B cell (primary cell): ENCODE measurements around the gene CACNB4. TPM values are rescaled to one million over a fixed set of nuclear protein-coding genes. Genes with fewer than 3 reads are reported as not detected.

Experiments used
- ATAC-seq: fragments of 200-7000 bp; cut with Tn5 transposase; one replicate; pipeline ENCODE4 v1.10.0; 2021; ENCODE audit warnings: low read depth, mild to moderate bottlenecking, moderate number of reproducible peaks, moderate library complexity
- CTCF ChIA-PET: fragments of 350-600 bp; sonication (Branson Sonifier 250); formaldehyde crosslinking; loops from one replicate; lab custom pipeline; 2021; ENCODE audit warnings: antibody characterized with exemption, inconsistent platforms; lab: Charles Lee
- POLR2A ChIA-PET: fragments of 350-600 bp; sonication (Branson Sonifier 250); formaldehyde crosslinking; loops from one replicate; lab custom pipeline; 2021; ENCODE audit warnings: antibody characterized with exemption; lab: Charles Lee
- DNase-seq: peaks from one replicate; pipeline ENCODE4 v3.0.0; 2013
- H2AFZ ChIP-seq: 2 replicates; pipeline ENCODE4 v1.6.1; 2012; ENCODE audit warnings: mild to moderate bottlenecking, low read depth, low read length; ENCODE audit not compliant: insufficient read depth, poor library complexity, severe bottlenecking
- H3K27ac ChIP-seq, 2 donors: 1 replicate in 1 of 2; 2 replicates in 1 of 2; pipeline ENCODE4 v1.5.1; 2012 to 2013; ENCODE audit warnings: low read length in 2 of 2, mild to moderate bottlenecking in 2 of 2, moderate library complexity in 1 of 2
- H3K27me3 ChIP-seq, 4 experiments: fragments of 200-600 bp in 1 of 4; sonication (generic) in 1 of 4; replicated peaks in 1 of 4; 1 replicate in 2 of 4; 2 replicates in 2 of 4; pipeline versions ENCODE4 v1.6.1 to v1.7.0; 2013 to 2016; ENCODE audit warnings: low read length in 3 of 4, mild to moderate bottlenecking in 2 of 4, mixed read lengths in 1 of 4, moderate library complexity in 1 of 4; ENCODE audit not compliant: insufficient read depth in 4 of 4, control insufficient read depth in 3 of 4; ENCODE audit errors: control extremely low read depth in 1 of 4
- H3K36me3 ChIP-seq, 2 experiments: replicated peaks in 1 of 2; 1 replicate in 1 of 2; 2 replicates in 1 of 2; pipeline versions ENCODE4 v1.6.1 to v1.7.1; 2013; ENCODE audit warnings: low read length in 1 of 2; ENCODE audit not compliant: insufficient read depth in 2 of 2, control insufficient read depth in 1 of 2; ENCODE audit errors: control extremely low read depth in 1 of 2, extremely low read depth in 1 of 2
- H3K4me1 ChIP-seq, 2 donors: fragments of 200-600 bp in 1 of 2; sonication (generic) in 1 of 2; 1 replicate in 1 of 2; 2 replicates in 1 of 2; pipeline versions ENCODE4 v1.5.1 to v1.6.1; 2013 to 2017; ENCODE audit warnings: low read length in 2 of 2; ENCODE audit not compliant: control insufficient read depth in 2 of 2, insufficient read depth in 2 of 2
- H3K4me2 ChIP-seq: replicated peaks from 2 replicates; pipeline ENCODE3; 2012; ENCODE audit warnings: mild to moderate bottlenecking, low read depth, low read length; ENCODE audit not compliant: poor library complexity, severe bottlenecking
- H3K4me3 ChIP-seq, 5 experiments: fragments of 200-600 bp in 1 of 5; sonication (generic) in 1 of 5; 1 replicate in 3 of 5; 2 replicates in 2 of 5; pipeline versions ENCODE4 v1.5.1 to v1.7.0; 2011 to 2016; ENCODE audit warnings: low read length in 4 of 5, mild to moderate bottlenecking in 4 of 5, low read depth in 2 of 5, control low read depth in 1 of 5, moderate library complexity in 1 of 5; ENCODE audit not compliant: insufficient read depth in 1 of 5; ENCODE audit errors: control extremely low read depth in 1 of 5, extremely low read depth in 1 of 5
- H3K79me2 ChIP-seq: fragments of 200-600 bp; sonication (generic); one replicate; pipeline ENCODE4 v1.6.0; 2016; ENCODE audit warnings: low read length; ENCODE audit not compliant: control insufficient read depth, insufficient read depth
- H3K9ac ChIP-seq: fragments of 200-600 bp; sonication (generic); 2 replicates; pipeline ENCODE4 v1.6.1; 2017; ENCODE audit warnings: mild to moderate bottlenecking, low read length, moderate library complexity
- H3K9me3 ChIP-seq, 3 donors: one replicate each; pipeline versions ENCODE4 v1.6.1 to v1.7.1; 2013; ENCODE audit warnings: low read length in 2 of 3; ENCODE audit not compliant: control insufficient read depth in 2 of 3, insufficient read depth in 1 of 3; ENCODE audit errors: control extremely low read depth in 1 of 3
- H4K20me1 ChIP-seq: 2 replicates; pipeline ENCODE4 v1.6.0; 2012; ENCODE audit warnings: mild to moderate bottlenecking, low read length; ENCODE audit not compliant: insufficient read depth, control insufficient read depth, poor library complexity, severe bottlenecking
- H3K27ac Mint-ChIP-seq: one replicate; pipeline ENCODE4 v1.8.0; 2021; ENCODE audit warnings: mixed read lengths
- H3K27me3 Mint-ChIP-seq: one replicate; pipeline ENCODE4 v1.8.0; 2021; ENCODE audit warnings: mixed read lengths
- H3K4me1 Mint-ChIP-seq: one replicate; pipeline ENCODE4 v1.8.0; 2021; ENCODE audit warnings: mixed read lengths
- H3K4me3 Mint-ChIP-seq: one replicate; pipeline ENCODE4 v1.8.0; 2021; ENCODE audit warnings: mixed read lengths
- H3K9me3 Mint-ChIP-seq: one replicate; pipeline ENCODE4 v1.8.0; 2022; ENCODE audit warnings: mixed read lengths; ENCODE audit not compliant: insufficient read depth
- EZH2 ChIP-seq: IDR thresholded peaks from 2 replicates; pipeline ENCODE4 v1.6.1; 2012; ENCODE audit warnings: borderline replicate concordance, low read depth, mild to moderate bottlenecking, moderate library complexity, low read length; ENCODE audit not compliant: insufficient read depth, poor library complexity, severe bottlenecking
- WGBS: methylation state at CpG from one replicate; pipeline ENCODE4 v1.1.5; 2013; ENCODE audit warnings: missing lambda C conversion rate; ENCODE audit not compliant: insufficient coverage; 5-methylcytosine and 5-hydroxymethylcytosine counted together
- intact Hi-C: fragments of 100-400 bp; cut with micrococcal nuclease; formaldehyde crosslinking; loops from one replicate; pipeline ENCODE4 v1.10.0; 2022
- polyA plus RNA-seq: library from polyadenylated mRNA; depleted of rRNA; stranded (reverse); fragments of >200 nt; gene quantifications from 2 replicates; pipeline ENCODE4 v1.2.3, GENCODE V29; 2012
- total RNA-seq, 2 donors: library from RNA; stranded (reverse); fragments of 120-200 nt in 1 of 2; gene quantifications; 1 replicate in 1 of 2; 2 replicates in 1 of 2; pipeline versions ENCODE4 v1.2.3 to v1.2.4, GENCODE V29; 2013 to 2022
- TF ChIP-seq, protein P1 (sequence below): fragments of 200-600 bp; IDR thresholded peaks from one replicate; pipeline ENCODE4 v1.8.0; 2022; ENCODE audit warnings: antibody characterized with exemption, mild to moderate bottlenecking

Gene CACNB4
- total and polyA plus RNA-seq, 2 donors (not counting 1 experiment from before 2014, with no cell fraction given): 0.12 to 1.4 TPM

DNA sequence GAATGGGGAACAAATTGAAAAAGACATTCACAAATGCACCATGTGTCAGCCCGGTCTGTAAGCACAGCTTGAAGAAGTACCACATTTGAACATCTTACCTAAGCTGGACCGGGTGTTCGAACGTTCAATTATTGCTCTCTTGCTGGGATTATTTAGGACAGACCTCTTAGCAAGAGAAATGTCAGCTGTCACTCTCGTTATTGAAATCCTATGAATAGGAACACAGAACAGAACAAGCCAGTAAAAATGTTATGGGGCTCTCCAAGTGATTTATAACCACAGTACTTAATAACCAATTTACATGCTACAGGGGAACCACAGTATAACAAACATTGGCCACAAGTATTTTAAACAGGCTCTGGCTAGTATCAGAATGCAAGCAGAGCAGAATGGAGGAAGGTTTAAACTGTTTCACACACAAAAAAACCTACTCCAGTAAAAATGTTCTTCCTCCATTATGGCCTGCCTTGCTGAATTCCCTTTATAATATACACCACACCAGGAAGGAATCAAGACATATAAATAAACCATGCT, 238.2 kb downstream of the CACNB4 start:
- H3K27ac Mint-ChIP-seq: no peak overlapping the region
- H3K27ac ChIP-seq: no peak overlapping the region
- intact Hi-C loops: no loop called here
- TF ChIP-seq, protein P1, sequence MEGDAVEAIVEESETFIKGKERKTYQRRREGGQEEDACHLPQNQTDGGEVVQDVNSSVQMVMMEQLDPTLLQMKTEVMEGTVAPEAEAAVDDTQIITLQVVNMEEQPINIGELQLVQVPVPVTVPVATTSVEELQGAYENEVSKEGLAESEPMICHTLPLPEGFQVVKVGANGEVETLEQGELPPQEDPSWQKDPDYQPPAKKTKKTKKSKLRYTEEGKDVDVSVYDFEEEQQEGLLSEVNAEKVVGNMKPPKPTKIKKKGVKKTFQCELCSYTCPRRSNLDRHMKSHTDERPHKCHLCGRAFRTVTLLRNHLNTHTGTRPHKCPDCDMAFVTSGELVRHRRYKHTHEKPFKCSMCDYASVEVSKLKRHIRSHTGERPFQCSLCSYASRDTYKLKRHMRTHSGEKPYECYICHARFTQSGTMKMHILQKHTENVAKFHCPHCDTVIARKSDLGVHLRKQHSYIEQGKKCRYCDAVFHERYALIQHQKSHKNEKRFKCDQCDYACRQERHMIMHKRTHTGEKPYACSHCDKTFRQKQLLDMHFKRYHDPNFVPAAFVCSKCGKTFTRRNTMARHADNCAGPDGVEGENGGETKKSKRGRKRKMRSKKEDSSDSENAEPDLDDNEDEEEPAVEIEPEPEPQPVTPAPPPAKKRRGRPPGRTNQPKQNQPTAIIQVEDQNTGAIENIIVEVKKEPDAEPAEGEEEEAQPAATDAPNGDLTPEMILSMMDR: no peak
- no peak for TF ChIP-seq EZH2
- H3K4me2 ChIP-seq: no peak overlapping the region
- H3K4me3 ChIP-seq: no peak overlapping the region
- peaks cover 13% of the 10 kb centered on the region for H3K27me3 Mint-ChIP-seq
- H4K20me1 ChIP-seq: no peaks in the 10 kb centered on the region
- no peaks in the 10 kb centered on the region for H3K9me3 ChIP-seq
- WGBS: 100% methylated on average over 1 of the region's 5 CpGs
- H3K4me1 ChIP-seq: peaks cover 0 to 5% of the 10 kb centered on the region in 2 donors
- CTCF ChIA-PET: interaction anchor here (1.2 to 1.7 kb wide), 2 partner anchors 15 to 144 kb away, joined by 3 read pairs; no protein-coding TSS in a partner anchor
- no peaks in the 10 kb centered on the region for H3K9me3 Mint-ChIP-seq
- H3K27me3 ChIP-seq: no peaks in the 10 kb centered on the region
- no peaks in the 10 kb centered on the region for H3K79me2 ChIP-seq
- no peak for DNase-seq
- POLR2A ChIA-PET: no interaction called here
- H3K36me3 ChIP-seq: no peaks in the 10 kb centered on the region
- no peak overlapping the region for H3K9ac ChIP-seq
- no peak for ATAC-seq
- no peak overlapping the region for H3K4me3 Mint-ChIP-seq
- peaks cover 5% of the 10 kb centered on the region for H3K4me1 Mint-ChIP-seq
- no peak overlapping the region for H2AFZ ChIP-seq

DNA sequence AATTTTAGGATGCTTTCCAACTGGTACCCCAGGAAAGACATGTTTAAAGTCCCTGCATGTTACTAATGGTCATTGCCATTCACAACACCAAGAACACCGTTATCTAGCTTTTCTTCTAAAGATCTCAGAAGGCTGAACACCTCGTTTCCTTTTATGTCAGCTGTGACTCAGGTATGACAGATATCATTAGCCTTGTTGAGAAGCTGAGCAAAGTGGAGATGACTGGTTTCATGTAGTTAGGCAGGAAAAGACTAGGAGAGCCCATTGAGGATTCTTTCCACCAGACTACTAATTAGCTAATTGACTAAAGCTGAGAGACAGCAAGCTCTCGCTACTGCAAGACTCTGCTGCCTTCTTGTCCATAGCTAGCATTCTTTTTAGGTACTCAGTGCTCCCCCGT, 238.6 kb downstream of the CACNB4 start:
- ChIA-PET CTCF (interaction anchor here (1.2 to 1.7 kb wide), 2 partner anchors 14 to 144 kb away, joined by 3 read pairs; no protein-coding TSS in a partner anchor), POLR2A (no interaction called here)
- Histone ChIP-seq H3K4me3 (no peak overlapping the region), H3K36me3 (no peaks in the 10 kb centered on the region), H2AFZ (no peak overlapping the region), H3K27ac (no peak overlapping the region), H3K79me2 (no peaks in the 10 kb centered on the region), H4K20me1 (no peaks in the 10 kb centered on the region), H3K4me2 (no peak overlapping the region), H3K4me1 (peaks cover 0 to 5% of the 10 kb centered on the region in 2 donors), H3K9me3 (no peaks in the 10 kb centered on the region), H3K9ac (no peak overlapping the region), H3K27me3 (no peaks in the 10 kb centered on the region)
- intact Hi-C loops: no loop called here
- H3K9me3 Mint-ChIP-seq: no peaks in the 10 kb centered on the region
- H3K4me1 Mint-ChIP-seq: peaks cover 5% of the 10 kb centered on the region
- H3K27ac Mint-ChIP-seq: no peak overlapping the region
- no peak for ATAC-seq
- H3K27me3 Mint-ChIP-seq: peaks cover 10% of the 10 kb centered on the region
- no peak overlapping the region for H3K4me3 Mint-ChIP-seq
- no peak for DNase-seq
- TF ChIP-seq, protein P1: no peak
- TF ChIP-seq EZH2: no peak
- WGBS: 70% methylated on average over 3 of the region's 4 CpGs
